GM21576 (cell line): ENCODE measurements around the gene EDDM13.
"Not testable (repeated sequence)": the region's sequence is repeated elsewhere in the genome, so short reads cannot be mapped to it uniquely, and the experiment has no call there.

Experiments
- ATAC-seq: cut with Tn5 transposase; IDR thresholded peaks from one replicate; pipeline ENCODE4 v1.9.1; 2021; ENCODE audit warnings: mild to moderate bottlenecking, moderate library complexity; ENCODE audit not compliant: unreplicated experiment

Gene EDDM13

GRCh38 chr19:56272161-56272798, at the start of gene EDDM13:
EDDM13 (plus strand) TSS chr19:56272748; CDS start chr19:56272835, 87 bp downstream.
- ATAC-seq: no peak

GRCh38 chr19:56222901-56223300, 49.6 kb upstream of the EDDM13 start:
- no peak for ATAC-seq

- ATAC-seq: no peak
These were observed 49.1 kb upstream of the EDDM13 start for GRCh38 chr19:56223481-56223880.

- ATAC-seq: no peak
These were observed 27.3 kb upstream of the EDDM13 start for GRCh38 chr19:56245121-56245740.

- ATAC-seq: not testable (repeated sequence)
These were observed 26.8 kb upstream of the EDDM13 start for GRCh38 chr19:56245764-56246163.

GRCh38 chr19:56248736-56249338, 23.7 kb upstream of the EDDM13 start:
- not testable (repeated sequence) for ATAC-seq

- ATAC-seq: no peak
These were observed 19.7 kb upstream of the EDDM13 start for GRCh38 chr19:56252699-56253422.

GRCh38 chr19:56253737-56254136, 18.8 kb upstream of the EDDM13 start:
- ATAC-seq: no peak

- ATAC-seq: no peak
These were observed 14.3 kb upstream of the EDDM13 start for GRCh38 chr19:56258272-56258671.

- ATAC-seq: no peak
These were observed 11.4 kb upstream of the EDDM13 start for GRCh38 chr19:56261145-56261544.

GRCh38 chr19:56261932-56262331, 10.6 kb upstream of the EDDM13 start:
- not testable (repeated sequence) for ATAC-seq

GRCh38 chr19:56263319-56263718, 9.2 kb upstream of the EDDM13 start:
- ATAC-seq: no peak

- ATAC-seq: no peak
These were observed 6.5 kb upstream of the EDDM13 start for GRCh38 chr19:56266051-56266450.

- ATAC-seq: no peak
These were observed 3.2 kb upstream of the EDDM13 start for GRCh38 chr19:56269348-56269747.

- ATAC-seq: no peak
These were observed 1.9 kb upstream of the EDDM13 start for GRCh38 chr19:56270676-56271075.

- ATAC-seq: no peak
These were observed 1.4 kb upstream of the EDDM13 start for GRCh38 chr19:56271151-56271550.

GRCh38 chr19:56273563-56274117, 1.1 kb downstream of the EDDM13 start:
- ATAC-seq: no peak

- ATAC-seq: no peak
These were observed 10.3 kb downstream of the EDDM13 start for GRCh38 chr19:56282809-56283208.

- no peak for ATAC-seq
These were observed 12.2 kb downstream of the EDDM13 start for GRCh38 chr19:56284746-56285145.

GRCh38 chr19:56290104-56290503, 17.6 kb downstream of the EDDM13 start:
- ATAC-seq: no peak

GRCh38 chr19:56291867-56292266, 19.3 kb downstream of the EDDM13 start:
- ATAC-seq: no peak
